HepG2 (cell line): ENCODE measurements around the gene ATP8A2. TPM values are rescaled to one million over a fixed set of nuclear protein-coding genes. Genes with fewer than 3 reads are reported as not detected.
"Not testable (repeated sequence)": the region's sequence is repeated elsewhere in the genome, so short reads cannot be mapped to it uniquely, and the experiment has no call there.

Experiments
- ATAC-seq: fragments of 200-7000 bp; cut with Tn5 transposase; 3 replicates; pipeline ENCODE4 v1.9.1; 2020; ENCODE audit warnings: mild to moderate bottlenecking, moderate library complexity
- BruUV-seq: library from RNA; stranded (reverse); fragments of 400-500 nt; replicated peaks from 2 replicates; lab custom pipeline; 2021; lab: Mats Ljungman, UMichigan
- CTCF ChIA-PET: fragments of 300-600 bp; formaldehyde crosslinking; extraction: SDS; loops from one replicate; lab custom pipeline; 2021; ENCODE audit warnings: low total read pairs, inconsistent platforms, low intra/inter-chr PET ratio; lab: Yijun Ruan, JAX
- POLR2A ChIA-PET: fragments of 350-600 bp; sonication (Branson Sonifier 250); formaldehyde crosslinking; loops from one replicate; lab custom pipeline; 2020; ENCODE audit warnings: antibody characterized with exemption, inconsistent platforms; lab: Yijun Ruan, JAX
- DNase-seq: peaks from one replicate; pipeline ENCODE4 v3.0.0-alpha.2; 2015; ENCODE audit warnings: low spot score
- FAIRE-seq: peaks from 3 replicates; lab custom pipeline; 2011; peaks lifted over from hg19 to GRCh38; lab: Jason Lieb, UNC
- H2AFZ ChIP-seq: one replicate; pipeline ENCODE4 v1.6.1; 2011; ENCODE audit warnings: low read length, inconsistent platforms
- H3K27ac ChIP-seq: fragments of 300-600 bp; 3 replicates; pipeline ENCODE4 v1.8.0; 2011; ENCODE audit warnings: mixed run types, mild to moderate bottlenecking, mixed read lengths, low read length, inconsistent platforms; ENCODE audit not compliant: insufficient read depth; ENCODE audit errors: extremely low read length
- H3K27me3 ChIP-seq, 2 experiments: fragments of 200-600 bp in 1 of 2; 2 replicates in 1 of 2; 3 replicates in 1 of 2; pipeline versions ENCODE4 v1.6.0 to v1.8.0; 2011; ENCODE audit warnings: low read length in 2 of 2, mild to moderate bottlenecking in 2 of 2, moderate library complexity in 2 of 2, inconsistent platforms in 1 of 2; ENCODE audit not compliant: insufficient read depth in 2 of 2, control insufficient read depth in 1 of 2
- H3K36me3 ChIP-seq, 2 experiments: fragments of 200-600 bp in 1 of 2; replicated peaks in 1 of 2; 2 replicates in 1 of 2; 3 replicates in 1 of 2; pipeline versions ENCODE4 v1.5.1 to v1.8.0; 2011; ENCODE audit warnings: low read length in 2 of 2, inconsistent platforms in 1 of 2; ENCODE audit not compliant: insufficient read depth in 2 of 2, control insufficient read depth in 1 of 2
- H3K4me1 ChIP-seq: 2 replicates; pipeline ENCODE4 v1.5.1; 2012; ENCODE audit warnings: low read length, inconsistent platforms; ENCODE audit not compliant: insufficient read depth
- H3K4me2 ChIP-seq: 2 replicates; pipeline ENCODE4 v1.6.0; 2011; ENCODE audit warnings: low read depth, low read length, inconsistent platforms
- H3K4me3 ChIP-seq, 3 experiments: fragments of 200-600 bp in 1 of 3; sonication (generic), shearing (Covaris generic) in 1 of 3; replicated peaks in 1 of 3; 2 replicates each; pipeline ENCODE4 v1.5.1; 2011 to 2016; ENCODE audit warnings: low read length in 3 of 3, inconsistent platforms in 2 of 3, low read depth in 2 of 3, mild to moderate bottlenecking in 2 of 3, control low read depth in 1 of 3, mixed read lengths in 1 of 3; ENCODE audit not compliant: insufficient read depth in 1 of 3
- H3K79me2 ChIP-seq: one replicate; pipeline ENCODE4 v1.6.1; 2011; ENCODE audit warnings: low read length, inconsistent platforms; ENCODE audit not compliant: insufficient read depth
- H3K9ac ChIP-seq: 2 replicates; pipeline ENCODE4 v1.6.0; 2011; ENCODE audit warnings: mild to moderate bottlenecking, low read depth, low read length, inconsistent platforms; ENCODE audit not compliant: insufficient read depth
- H3K9me3 ChIP-seq: 2 replicates; pipeline ENCODE4 v1.5.1; 2012; ENCODE audit warnings: mild to moderate bottlenecking, low read length
- H4K20me1 ChIP-seq: 2 replicates; pipeline ENCODE4 v1.6.0; 2011; ENCODE audit warnings: inconsistent platforms, mild to moderate bottlenecking, low read length, moderate library complexity; ENCODE audit not compliant: insufficient read depth
- E2F2 ChIP-seq: sonication (generic); formaldehyde crosslinking; IDR thresholded peaks from 2 replicates; pipeline ENCODE4 v1.4.0; 2020; ENCODE audit warnings: missing genetic modification reagents, borderline replicate concordance
- MAZ ChIP-seq, 2 experiments: sonication (generic) in 1 of 2; formaldehyde crosslinking in 1 of 2; IDR thresholded peaks; 2 replicates each; pipeline versions ENCODE4 v1.5.0 to v1.6.1; 2012 to 2020; ENCODE audit warnings: low read depth in 2 of 2, mild to moderate bottlenecking in 2 of 2, borderline replicate concordance in 1 of 2, improper control_type of control experiment in 1 of 2, low read length in 1 of 2, missing genetic modification reagents in 1 of 2, moderate library complexity in 1 of 2
- NAIF1 ChIP-seq: sonication (generic); formaldehyde crosslinking; IDR thresholded peaks from 2 replicates; pipeline ENCODE4 v1.5.0; 2020; ENCODE audit warnings: mild to moderate bottlenecking, missing genetic modification reagents, borderline replicate concordance
- RBFOX2 ChIP-seq: fragments of 200-400 bp; formaldehyde crosslinking; IDR thresholded peaks from 2 replicates; pipeline ENCODE4 v1.6.1; 2017; ENCODE audit warnings: low read depth, mild to moderate bottlenecking, low read length
- RFX3 ChIP-seq: IDR thresholded peaks from 2 replicates; pipeline ENCODE4 v1.6.1; 2016; ENCODE audit warnings: missing biosample characterization, missing genetic modification reagents
- ZNF567 ChIP-seq: sonication (generic); formaldehyde crosslinking; IDR thresholded peaks from 2 replicates; pipeline ENCODE4 v1.8.1; 2023; ENCODE audit warnings: mild to moderate bottlenecking, missing genetic modification reagents, borderline replicate concordance
- ZNF704 ChIP-seq: sonication (generic); formaldehyde crosslinking; IDR thresholded peaks from 2 replicates; pipeline ENCODE4 v1.8.1; 2023; ENCODE audit warnings: mild to moderate bottlenecking, inconsistent platforms, moderate library complexity, missing genetic modification reagents, borderline replicate concordance
- ZNF781 ChIP-seq: sonication (generic); formaldehyde crosslinking; IDR thresholded peaks from 2 replicates; pipeline ENCODE4 v1.5.1; 2020; ENCODE audit warnings: borderline replicate concordance, mild to moderate bottlenecking, missing genetic modification reagents; ENCODE audit errors: not compliant biosample characterization
- WGBS: methylation state at CpG from one replicate; pipeline ENCODE4 v1.1.6; 2017; ENCODE audit warnings: low lambda C conversion rate; 5-methylcytosine and 5-hydroxymethylcytosine counted together
- in situ Hi-C: cut with HindIII; loops from 2 replicates; pipeline ENCODE4 v1.10.0; 2017; ENCODE audit warnings: low pct_unique_long_range_greater_than_20kb; ENCODE audit not compliant: extremely low pct_ligation_motif_present
- intact Hi-C: fragments of 100-400 bp; cut with micrococcal nuclease; formaldehyde crosslinking; loops from one replicate; pipeline ENCODE4 v1.10.0; 2022; ENCODE audit not compliant: unreplicated experiment
- polyA plus RNA-seq, 8 experiments: library from polyadenylated mRNA; depleted of rRNA in 3 of 8; stranded (reverse) in 7 of 8; unstranded in 1 of 8; fragments of >200 nt; fragmentation: Illumina TruSeq in 4 of 8; extraction: Trizol in 4 of 8; gene quantifications; 2 replicates each; pipeline versions ENCODE4 v1.2.1 to v1.2.3, GENCODE V29; 2011 to 2016; ENCODE audit warnings: low read depth in 4 of 8, missing spikeins in 1 of 8, mixed read lengths in 1 of 8; ENCODE audit not compliant: insufficient read depth in 1 of 8
- total RNA-seq, 5 experiments: library from RNA; depleted of rRNA; stranded (reverse); fragments of >200 nt; fragmentation: Illumina TruSeq; extraction: Trizol; gene quantifications; 2 replicates each; pipeline ENCODE4 v1.2.3, GENCODE V29; 2016; ENCODE audit warnings: low read depth in 1 of 5

The ATP8A2 gene
- total and polyA plus RNA-seq, 2 of the 13 experiments (the other 11 are each of a cell fraction or from before 2014, with no cell fraction given), result 0.09 TPM; not detected in 1

- TF ChIP-seq ZNF781, result no peak
- no peak for TF ChIP-seq ZNF567 (CRISPR knock-in tag)
- no peak for TF ChIP-seq E2F2 (CRISPR knock-in tag)
- TF ChIP-seq NAIF1 (CRISPR knock-in tag), result no peak
- TF ChIP-seq MAZ (IDR thresholded peaks at IDR 0.05; ENCODE audit: borderline replicate concordance, low read depth, low read length), result no peak
- no peak for TF ChIP-seq MAZ (CRISPR knock-in tag; IDR thresholded peaks at IDR 0.05; ENCODE audit: low read depth)
- TF ChIP-seq ZNF704 (CRISPR knock-in tag), result no peak
- no peak for TF ChIP-seq RBFOX2
- no peak for TF ChIP-seq RFX3 (CRISPR knock-in tag)
Measured at GRCh38 chr13:25951831-25952230, 580.1 kb downstream of the ATP8A2 start (continued).

GRCh38 chr13:25954080-25954479 lies 582.3 kb downstream of the ATP8A2 start:
- H3K4me2 ChIP-seq, H3K27me3 ChIP-seq, H3K36me3 ChIP-seq, H3K79me2 ChIP-seq, FAIRE-seq, POLR2A ChIA-PET, H3K9ac ChIP-seq, H4K20me1 ChIP-seq, H3K27ac ChIP-seq, in situ Hi-C loops, ATAC-seq, H3K9me3 ChIP-seq, intact Hi-C loops, DNase-seq, H3K4me1 ChIP-seq, BruUV-seq, H3K4me3 ChIP-seq, CTCF ChIA-PET, H2AFZ ChIP-seq: not testable (repeated sequence)
- WGBS, result no CpG with 5 or more reads among the region's 5 CpGs

GRCh38 chr13:25954943-25955342 lies 583.2 kb downstream of the ATP8A2 start:
- H3K9me3 ChIP-seq, in situ Hi-C loops, intact Hi-C loops, CTCF ChIA-PET, POLR2A ChIA-PET, H3K27me3 ChIP-seq, H4K20me1 ChIP-seq, DNase-seq, H3K4me2 ChIP-seq, H2AFZ ChIP-seq, H3K27ac ChIP-seq, FAIRE-seq, H3K36me3 ChIP-seq, H3K9ac ChIP-seq, H3K4me1 ChIP-seq, H3K4me3 ChIP-seq, BruUV-seq, H3K79me2 ChIP-seq, ATAC-seq: not testable (repeated sequence)
- 0% methylated on average over 1 of the region's 1 CpG for WGBS
